Activated CD4-positive, alpha-beta T cell treated with anti-CD3 and anti-CD28 coated beads, Interleukin-2, amount 50 U/mL, for 1 hour (primary cell): ENCODE measurements around the gene TTC21A.
A peak's percentile ranks its signal among the peaks of the same experiment; 100 is the strongest.
"Not testable (repeated sequence)": the region's sequence is repeated elsewhere in the genome, so short reads cannot be mapped to it uniquely, and the experiment has no call there.

Experiments used
- DNase-seq: peaks from one replicate; pipeline ENCODE4 v3.0.0-alpha.2; 2020

TTC21A gene, protein sequence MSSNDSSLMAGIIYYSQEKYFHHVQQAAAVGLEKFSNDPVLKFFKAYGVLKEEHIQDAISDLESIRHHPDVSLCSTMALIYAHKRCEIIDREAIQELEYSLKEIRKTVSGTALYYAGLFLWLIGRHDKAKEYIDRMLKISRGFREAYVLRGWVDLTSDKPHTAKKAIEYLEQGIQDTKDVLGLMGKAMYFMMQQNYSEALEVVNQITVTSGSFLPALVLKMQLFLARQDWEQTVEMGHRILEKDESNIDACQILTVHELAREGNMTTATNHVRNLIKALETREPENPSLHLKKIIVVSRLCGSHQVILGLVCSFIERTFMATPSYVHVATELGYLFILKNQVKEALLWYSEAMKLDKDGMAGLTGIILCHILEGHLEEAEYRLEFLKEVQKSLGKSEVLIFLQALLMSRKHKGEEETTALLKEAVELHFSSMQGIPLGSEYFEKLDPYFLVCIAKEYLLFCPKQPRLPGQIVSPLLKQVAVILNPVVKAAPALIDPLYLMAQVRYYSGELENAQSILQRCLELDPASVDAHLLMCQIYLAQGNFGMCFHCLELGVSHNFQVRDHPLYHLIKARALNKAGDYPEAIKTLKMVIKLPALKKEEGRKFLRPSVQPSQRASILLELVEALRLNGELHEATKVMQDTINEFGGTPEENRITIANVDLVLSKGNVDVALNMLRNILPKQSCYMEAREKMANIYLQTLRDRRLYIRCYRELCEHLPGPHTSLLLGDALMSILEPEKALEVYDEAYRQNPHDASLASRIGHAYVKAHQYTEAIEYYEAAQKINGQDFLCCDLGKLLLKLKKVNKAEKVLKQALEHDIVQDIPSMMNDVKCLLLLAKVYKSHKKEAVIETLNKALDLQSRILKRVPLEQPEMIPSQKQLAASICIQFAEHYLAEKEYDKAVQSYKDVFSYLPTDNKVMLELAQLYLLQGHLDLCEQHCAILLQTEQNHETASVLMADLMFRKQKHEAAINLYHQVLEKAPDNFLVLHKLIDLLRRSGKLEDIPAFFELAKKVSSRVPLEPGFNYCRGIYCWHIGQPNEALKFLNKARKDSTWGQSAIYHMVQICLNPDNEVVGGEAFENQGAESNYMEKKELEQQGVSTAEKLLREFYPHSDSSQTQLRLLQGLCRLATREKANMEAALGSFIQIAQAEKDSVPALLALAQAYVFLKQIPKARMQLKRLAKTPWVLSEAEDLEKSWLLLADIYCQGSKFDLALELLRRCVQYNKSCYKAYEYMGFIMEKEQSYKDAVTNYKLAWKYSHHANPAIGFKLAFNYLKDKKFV (N-terminal part only)

DNA sequence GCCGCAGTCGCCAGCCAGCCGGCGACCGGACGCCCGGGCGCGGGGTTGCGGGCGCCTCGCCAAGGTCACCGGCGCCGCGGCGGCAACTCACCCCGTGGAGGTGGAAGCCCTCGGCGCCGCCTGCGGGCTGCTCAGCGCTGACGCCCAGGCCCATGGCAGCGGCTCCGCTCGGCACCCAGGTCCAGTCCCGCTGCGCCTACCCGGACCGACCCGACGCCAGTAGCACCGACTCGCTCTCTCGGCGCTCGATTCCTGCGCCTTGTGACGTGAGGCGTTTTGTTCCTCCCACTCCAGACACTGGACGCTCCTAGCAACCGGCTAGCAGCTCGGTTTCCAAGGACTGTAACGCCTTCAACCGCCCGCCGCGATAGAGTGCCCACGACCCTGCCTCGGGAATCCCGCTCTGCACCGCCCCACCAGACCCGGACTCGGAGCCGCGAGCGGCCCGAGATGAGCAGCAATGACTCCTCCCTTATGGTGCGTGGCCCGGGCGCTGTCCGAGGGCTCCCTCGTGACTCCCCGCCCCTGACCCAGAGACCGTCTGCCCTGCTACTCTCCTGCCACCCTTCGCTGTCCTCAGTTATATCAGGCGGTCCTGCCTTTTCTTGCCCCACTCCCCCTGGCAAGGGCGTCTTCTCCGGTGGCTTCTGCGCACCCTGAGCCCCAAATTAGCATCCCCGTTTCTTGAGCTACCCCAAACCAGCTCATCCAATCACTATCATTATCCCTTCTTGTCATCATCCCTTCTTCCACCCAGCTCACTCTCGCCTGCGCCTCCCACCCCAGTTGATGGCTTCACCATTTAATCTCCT, at the start of gene TTC21A, which contains the start of gene GORASP1:
Gene TTC21A, plus strand, starts transcription at position 293 of the 812 bp plus-strand sequence. Its CDS starts 158 bp downstream, at position 451.
Gene GORASP1, minus strand, starts transcription at position 240 of the 812 bp plus-strand sequence. Its CDS starts 86 bp downstream, at position 154.
- DNase-seq, result peak; percentile 60

DNA sequence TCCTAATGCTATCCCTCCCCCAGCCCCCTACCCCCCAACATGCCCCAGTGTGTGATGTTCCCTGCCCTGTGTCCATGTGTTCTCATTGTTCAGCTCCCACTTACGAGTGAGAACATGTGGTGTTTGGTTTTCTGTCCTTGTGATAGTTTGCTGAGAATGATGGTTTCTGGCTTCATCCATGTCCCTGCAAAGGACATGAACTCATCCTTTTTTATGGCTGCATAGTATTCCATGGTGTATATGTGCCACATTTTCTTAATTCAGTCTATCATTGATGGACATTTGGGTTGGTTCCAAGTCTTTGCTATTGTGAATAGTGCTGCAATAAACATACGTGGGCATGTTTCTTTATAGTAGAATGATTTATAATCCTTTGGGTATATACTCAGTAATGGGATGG, 46.3 kb upstream of the TTC21A start:
- DNase-seq, result not testable (repeated sequence)

GRCh38 chr3:39062180-39062579, 45.3 kb upstream of the TTC21A start:
- DNase-seq, result no peak

GRCh38 chr3:39063143-39063542, 44.3 kb upstream of the TTC21A start:
- no peak for DNase-seq

- DNase-seq, result no peak
These were observed 42.8 kb upstream of the TTC21A start for GRCh38 chr3:39064646-39065045.

DNA sequence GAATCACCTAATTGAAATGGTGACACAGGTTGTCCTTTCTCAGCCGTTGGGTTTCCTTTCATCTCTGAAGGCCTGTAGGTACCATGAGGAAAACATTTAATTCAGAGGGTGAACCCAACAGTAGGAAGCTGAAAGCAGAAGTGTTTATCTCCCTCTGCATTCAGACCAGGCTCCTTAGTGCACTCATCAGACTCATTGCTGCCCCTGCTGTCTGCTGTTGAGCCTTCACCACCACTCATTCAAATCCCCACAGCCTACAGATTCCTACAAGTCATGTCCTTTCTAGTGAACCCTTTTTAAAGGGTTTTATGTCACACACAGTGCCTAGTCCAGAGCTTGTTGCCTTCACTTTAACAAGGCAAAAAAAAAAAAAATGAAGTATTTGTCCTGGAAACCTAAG, 42.3 kb upstream of the TTC21A start:
- peak; percentile 13 for DNase-seq

- no peak for DNase-seq
These were observed 40.2 kb upstream of the TTC21A start for GRCh38 chr3:39067286-39067685.

DNA sequence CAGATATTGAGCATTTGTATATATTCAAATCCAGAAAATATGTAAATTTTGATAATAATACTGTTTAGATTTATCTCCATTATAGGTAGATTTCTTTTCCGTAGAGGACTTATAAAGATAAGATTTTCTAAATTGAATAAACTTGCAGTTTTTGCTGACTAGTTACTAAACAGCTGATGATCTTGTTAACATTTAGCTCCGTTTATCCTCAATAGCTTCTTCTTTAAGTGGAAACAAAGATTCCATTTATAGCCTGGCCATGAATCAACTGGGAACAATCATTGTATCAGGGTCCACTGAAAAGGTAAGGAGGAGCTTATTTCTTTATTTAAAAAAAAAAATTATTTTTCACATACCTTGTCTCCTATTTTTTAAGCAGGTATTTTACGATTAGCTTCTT, 38.9 kb upstream of the TTC21A start:
- DNase-seq, result no peak

DNA sequence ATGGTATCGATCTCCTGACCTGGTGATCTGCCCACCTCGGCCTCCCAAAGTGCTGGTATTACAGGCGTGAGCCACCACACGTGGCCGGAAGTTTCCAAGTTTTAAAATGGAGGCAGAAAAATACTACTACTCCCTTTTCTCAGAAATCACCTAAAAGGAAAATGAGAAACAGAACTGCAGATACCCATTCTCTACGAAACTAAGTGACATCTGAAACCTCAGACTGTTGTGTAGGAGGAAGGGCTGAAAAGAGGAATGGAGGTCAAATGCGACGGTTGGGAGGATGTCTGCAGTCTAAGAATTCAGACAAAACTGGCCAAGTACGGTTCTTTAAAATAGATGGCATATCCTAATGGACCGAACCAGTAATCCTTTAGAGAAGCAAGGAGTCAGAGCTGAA, 31.6 kb upstream of the TTC21A start:
- no peak for DNase-seq

DNA sequence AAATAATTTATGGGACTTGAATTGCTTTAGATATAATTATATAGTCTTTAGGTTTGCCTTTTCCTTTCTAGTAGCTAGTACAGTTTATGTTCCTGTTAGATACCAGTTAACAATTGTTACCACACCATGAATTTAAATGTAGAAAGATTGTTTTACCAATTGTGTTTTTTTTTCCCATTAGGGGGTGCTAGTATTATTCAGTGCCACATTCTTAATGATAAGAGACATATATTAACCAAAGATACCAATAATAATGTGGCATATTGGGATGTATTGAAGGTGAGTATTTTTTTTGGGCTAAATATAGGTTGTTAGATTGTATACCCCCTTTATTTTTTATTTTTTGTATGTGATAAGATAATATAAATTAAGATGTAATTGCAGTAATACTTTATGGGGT, 27.9 kb upstream of the TTC21A start:
- DNase-seq, result no peak

DNA sequence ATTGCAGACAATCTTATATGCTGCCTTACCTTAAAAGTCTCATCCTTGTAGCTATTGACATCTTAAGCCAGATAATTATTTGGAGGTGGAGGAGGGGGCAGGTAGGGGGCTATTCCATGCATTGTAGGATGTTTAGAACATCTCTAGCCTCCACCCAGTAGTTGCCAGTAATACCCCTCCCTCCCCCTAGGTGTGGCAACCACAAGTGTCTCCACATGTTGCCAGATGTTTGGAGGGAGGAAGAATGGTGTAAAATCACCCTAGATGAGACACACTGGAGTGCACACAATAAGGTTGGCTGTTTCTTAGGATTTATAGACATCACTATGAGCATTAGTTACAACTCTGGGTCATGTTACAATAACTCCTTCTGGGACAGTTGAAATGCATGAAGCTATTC, 27.5 kb upstream of the TTC21A start:
- no peak for DNase-seq

DNA sequence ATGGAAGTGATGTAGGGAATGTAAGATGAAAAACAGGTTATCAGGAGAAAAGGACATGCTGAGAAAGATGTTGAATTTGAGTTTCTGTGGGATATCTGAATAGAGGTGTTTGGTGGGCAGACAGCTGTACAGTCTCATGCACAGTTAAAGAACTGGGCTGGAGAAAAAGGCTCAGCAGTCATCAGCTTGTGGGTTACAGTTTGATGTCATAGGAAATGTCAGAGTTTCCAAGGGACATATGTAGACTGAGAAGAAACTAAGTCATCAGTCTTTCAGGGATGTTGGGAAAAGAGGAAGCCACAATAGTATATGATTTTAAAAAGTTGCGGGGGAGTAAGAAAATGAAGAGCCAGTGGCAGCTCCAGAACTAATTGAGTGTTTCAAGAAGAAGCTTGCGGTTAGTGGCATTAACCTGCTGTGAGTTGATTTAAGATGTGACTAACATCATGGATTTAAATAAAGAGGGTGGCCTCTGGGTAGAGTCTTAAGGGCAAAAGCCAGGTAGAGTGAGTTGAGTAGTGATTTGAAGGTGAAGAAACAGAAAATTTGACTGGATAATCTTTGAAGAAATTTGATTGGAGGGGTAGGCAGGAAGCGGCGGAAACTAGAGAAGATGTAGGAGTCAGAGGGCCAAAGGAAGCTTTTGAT, 24.7 kb upstream of the TTC21A start:
- DNase-seq, result no peak

DNA sequence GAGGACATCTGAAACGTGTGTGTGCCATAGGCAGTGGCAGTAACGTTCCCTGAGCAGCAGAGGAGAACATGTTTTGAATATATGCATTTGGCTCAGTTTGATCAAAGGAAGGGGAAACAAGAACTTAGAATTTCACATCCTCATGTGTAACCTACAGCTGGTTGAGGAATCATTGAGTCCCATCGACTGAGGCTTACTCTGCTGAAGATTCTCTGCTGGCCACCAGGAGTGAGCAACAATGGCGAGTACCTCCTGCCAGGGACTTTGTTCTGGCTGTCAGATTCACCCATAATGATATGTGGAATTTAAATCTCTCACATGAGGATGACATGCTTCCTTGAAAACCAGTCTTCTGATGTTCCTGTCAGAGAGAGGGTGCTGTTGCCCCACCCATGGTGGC, 21.3 kb upstream of the TTC21A start:
- DNase-seq, result no peak

- DNase-seq, result no peak
These were observed 19.0 kb upstream of the TTC21A start for GRCh38 chr3:39088456-39088855.

DNA sequence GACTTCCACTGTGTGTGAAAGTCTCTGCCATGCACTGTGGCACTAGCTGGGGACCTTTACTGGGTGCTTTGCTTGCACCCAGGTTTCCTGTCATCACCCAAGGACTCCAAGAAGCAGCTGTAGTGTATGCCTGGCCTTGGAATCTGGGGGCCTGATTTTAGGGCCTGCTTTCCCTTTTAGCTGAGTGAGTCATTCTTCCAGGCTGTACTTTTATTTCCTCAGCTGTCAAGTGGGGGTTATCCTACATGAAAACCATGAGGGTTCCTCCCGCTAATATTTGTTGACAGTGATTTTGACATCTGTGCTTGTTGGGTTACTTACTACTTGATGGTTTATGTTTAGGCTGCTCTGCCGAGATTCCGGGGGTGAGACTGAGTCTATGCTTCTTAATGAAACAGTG, 18.6 kb upstream of the TTC21A start:
- DNase-seq, result no peak

GRCh38 chr3:39090922-39091321, 16.6 kb upstream of the TTC21A start:
- DNase-seq, result no peak

DNA sequence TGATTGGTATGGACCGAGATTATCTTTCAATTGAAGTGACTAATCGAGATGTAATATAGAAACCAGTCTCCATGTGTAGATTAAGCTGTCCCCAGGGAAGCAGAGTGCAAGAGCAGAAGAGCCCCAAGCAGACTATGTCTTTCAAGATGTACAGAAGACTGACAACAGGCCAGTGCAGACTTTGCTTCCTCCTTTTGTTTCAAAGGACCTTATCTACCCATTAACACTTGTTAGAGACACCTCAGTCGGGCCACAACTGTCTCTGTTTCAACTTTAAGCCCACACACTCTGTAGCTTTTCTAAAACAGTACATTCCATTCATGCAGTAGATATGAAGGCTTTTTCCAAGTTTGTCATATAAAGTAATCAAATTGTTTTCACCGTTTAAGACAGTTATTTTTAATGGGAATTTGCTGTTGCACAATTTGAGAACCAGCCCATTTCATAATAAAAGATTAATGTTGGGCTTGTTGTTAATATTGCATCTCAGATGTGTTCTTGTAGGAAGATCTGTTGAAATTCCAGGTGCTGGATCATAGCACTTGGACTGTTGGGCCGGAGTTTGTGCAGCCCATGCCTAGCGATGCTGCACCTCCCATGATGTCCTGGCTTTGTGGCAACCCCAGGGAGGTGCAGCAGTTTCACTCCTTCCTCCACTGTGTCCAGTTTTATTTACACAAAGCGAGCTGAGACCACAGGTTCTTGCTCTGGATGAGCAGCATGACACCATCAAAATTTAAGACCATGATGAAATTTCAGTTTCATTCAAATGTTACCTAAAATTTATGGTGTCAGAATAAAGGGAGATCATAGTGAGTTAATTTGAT, 12.4 kb upstream of the TTC21A start:
- DNase-seq, result no peak

DNA sequence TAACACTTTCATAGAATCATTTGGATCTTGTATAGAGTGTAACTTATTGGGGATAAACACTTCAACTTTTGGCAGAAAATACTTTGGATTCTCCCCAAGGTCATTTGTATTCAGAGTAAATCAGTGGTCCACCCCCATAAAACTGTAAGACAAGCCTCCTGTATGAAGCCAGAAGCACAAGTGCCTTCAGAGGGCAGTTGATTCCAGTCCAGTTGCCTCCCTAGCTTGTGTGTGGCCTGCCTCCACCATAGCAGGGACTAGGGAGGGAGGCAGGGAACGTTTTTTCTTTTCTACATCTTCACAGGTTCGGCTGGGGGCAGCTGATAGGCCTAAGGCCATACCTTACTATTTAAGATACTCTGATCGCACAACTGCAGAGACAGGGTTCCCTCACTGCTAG, 11.7 kb upstream of the TTC21A start:
- DNase-seq, result no peak

DNA sequence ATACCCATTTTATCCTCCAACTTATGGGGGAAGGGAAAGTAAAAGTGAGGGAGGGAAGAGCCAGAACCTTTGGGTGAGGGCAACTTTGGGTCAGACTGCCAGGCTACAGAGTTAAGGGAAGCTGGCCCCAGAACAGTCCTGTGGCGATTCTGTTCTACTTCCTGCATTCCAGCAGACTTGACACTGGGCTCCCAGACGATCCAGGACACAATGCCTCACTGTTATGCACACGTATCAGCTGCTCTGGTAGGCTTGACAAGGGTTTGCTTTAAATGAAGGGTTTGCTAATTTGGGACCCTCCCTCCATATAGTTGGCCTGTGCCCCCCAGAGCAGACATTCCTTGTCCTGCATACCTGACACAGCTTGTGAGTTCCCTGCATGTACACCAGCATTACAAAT, 10.7 kb upstream of the TTC21A start:
- no peak for DNase-seq

- no peak for DNase-seq
These were observed 9.6 kb upstream of the TTC21A start for GRCh38 chr3:39097716-39098472.
